NCI-H82 treated with DMSO at 0.1 percent for 48 hours (cell line): ENCODE results near the gene TRAPPC2L.

ENCODE experiments used
- DNase-seq: peaks from one replicate; lab custom pipeline; 2025; ENCODE audit not compliant: unreplicated experiment; lab: John Stamatoyannopoulos, UW

TRAPPC2L gene

GRCh38 chr16:88906535-88907105, 49.7 kb downstream of the TRAPPC2L start:
- no peak for DNase-seq

- DNase-seq: no peak
These were observed 50.8 kb downstream of the TRAPPC2L start for GRCh38 chr16:88907768-88908167.

GRCh38 chr16:88908307-88908706, 51.4 kb downstream of the TRAPPC2L start:
- DNase-seq: no peak

GRCh38 chr16:88909431-88910210, 52.7 kb downstream of the TRAPPC2L start:
- DNase-seq: no peak

- DNase-seq: no peak
These were observed 53.6 kb downstream of the TRAPPC2L start for GRCh38 chr16:88910284-88911135.

- no peak for DNase-seq
These were observed 54.4 kb downstream of the TRAPPC2L start for GRCh38 chr16:88911136-88911945.

GRCh38 chr16:88911946-88912310, 55.0 kb downstream of the TRAPPC2L start:
- no peak for DNase-seq
